SK-N-SH (cell line): Measurements from ENCODE around the gene DLEC1. TPM values are rescaled to one million over a fixed set of nuclear protein-coding genes. Genes with fewer than 3 reads are reported as not detected.

Experiments used
- CTCF ChIA-PET: fragments of 300-600, 350-600 bp; formaldehyde crosslinking; extraction: SDS; loops from one replicate; lab custom pipeline; 2021; lab: Yijun Ruan, JAX
- POLR2A ChIA-PET: fragments of 350-600 bp; sonication (Branson Sonifier 250); formaldehyde crosslinking; extraction: SDS; loops from one replicate; lab custom pipeline; 2020; ENCODE audit warnings: antibody characterized with exemption, inconsistent platforms; lab: Yijun Ruan, JAX
- DNase-seq: peaks from one replicate; pipeline ENCODE4 v3.0.0; 2012
- H2AFZ ChIP-seq: fragments of 200-600 bp; sonication (generic); 2 replicates; pipeline ENCODE4 v1.8.1; 2016; ENCODE audit warnings: antibody characterized with exemption, mild to moderate bottlenecking, low read depth
- H3F3A ChIP-seq: fragments of 200-600 bp; sonication (generic); replicated peaks from 2 replicates; pipeline ENCODE3; 2016; ENCODE audit warnings: antibody characterized with exemption, mild to moderate bottlenecking; ENCODE audit not compliant: insufficient read depth
- H3K27ac ChIP-seq, 2 experiments: fragments of 200-500 bp in 1 of 2; fragments of 200-600 bp in 1 of 2; sonication (Bioruptor generic) in 1 of 2; sonication (generic), shearing (Covaris generic) in 1 of 2; 2 replicates each; pipeline versions ENCODE4 v1.5.1 to v1.6.1; 2014 to 2016; ENCODE audit warnings: low read depth in 2 of 2, inconsistent platforms in 1 of 2, low read length in 1 of 2, mild to moderate bottlenecking in 1 of 2, mixed read lengths in 1 of 2
- H3K27me3 ChIP-seq: fragments of 200-600 bp; sonication (generic), shearing (Covaris generic); 2 replicates; pipeline ENCODE4 v1.6.1; 2016; ENCODE audit warnings: mixed run types; ENCODE audit not compliant: insufficient read depth
- H3K36me3 ChIP-seq, 2 experiments: fragments of 200-500 bp in 1 of 2; fragments of 200-600 bp in 1 of 2; sonication (Bioruptor generic) in 1 of 2; sonication (generic) in 1 of 2; replicated peaks in 1 of 2; 2 replicates each; pipeline versions ENCODE3 to v1.5.1; 2014 to 2016; ENCODE audit warnings: low read length in 1 of 2, mild to moderate bottlenecking in 1 of 2; ENCODE audit not compliant: insufficient read depth in 2 of 2, control insufficient read depth in 1 of 2
- H3K4me1 ChIP-seq, 2 experiments: fragments of 200-500 bp in 1 of 2; fragments of 200-600 bp in 1 of 2; sonication (Bioruptor generic) in 1 of 2; sonication (generic), shearing (Covaris generic) in 1 of 2; 2 replicates each; pipeline versions ENCODE4 v1.5.1 to v1.6.1; 2014 to 2016; ENCODE audit warnings: low read depth in 1 of 2, low read length in 1 of 2, mixed run types in 1 of 2; ENCODE audit not compliant: insufficient read depth in 2 of 2, control insufficient read depth in 1 of 2
- H3K4me2 ChIP-seq: fragments of 200-600 bp; sonication (generic), shearing (Covaris generic); 2 replicates; pipeline ENCODE4 v1.6.1; 2017; ENCODE audit warnings: mixed run types
- H3K4me3 ChIP-seq, 2 experiments: fragments of 200-500 bp in 1 of 2; fragments of 200-600 bp in 1 of 2; sonication (Bioruptor generic) in 1 of 2; sonication (generic), shearing (Covaris generic) in 1 of 2; 2 replicates each; pipeline versions ENCODE4 v1.5.1 to v1.8.1; 2014 to 2016; ENCODE audit warnings: low read depth in 2 of 2, inconsistent platforms in 1 of 2, low read length in 1 of 2, mild to moderate bottlenecking in 1 of 2, mixed read lengths in 1 of 2, moderate library complexity in 1 of 2
- H3K79me2 ChIP-seq: fragments of 200-600 bp; sonication (generic); 2 replicates; pipeline ENCODE4 v1.8.1; 2017; ENCODE audit warnings: mild to moderate bottlenecking; ENCODE audit not compliant: insufficient read depth
- H3K9ac ChIP-seq: fragments of 200-600 bp; sonication (generic); 2 replicates; pipeline ENCODE4 v1.6.1; 2017; ENCODE audit warnings: mixed run types
- H3K9me2 ChIP-seq: fragments of 200-600 bp; sonication (generic); 2 replicates; pipeline ENCODE4 v1.6.1; 2017; ENCODE audit warnings: mixed run types
- H3K9me3 ChIP-seq: fragments of 200-600 bp; sonication (generic); 2 replicates; pipeline ENCODE4 v1.6.1; 2017; ENCODE audit warnings: mixed run types, mild to moderate bottlenecking, moderate library complexity
- H4K20me1 ChIP-seq: fragments of 200-600 bp; sonication (generic); 2 replicates; pipeline ENCODE4 v1.6.1; 2017; ENCODE audit warnings: mild to moderate bottlenecking, mixed run types; ENCODE audit not compliant: insufficient read depth
- CTCF ChIP-seq: fragments of 200-600 bp; sonication (generic); IDR thresholded peaks from 2 replicates; pipeline ENCODE4 v1.6.1; 2017; ENCODE audit warnings: antibody characterized with exemption, mild to moderate bottlenecking, moderate library complexity
- EP300 ChIP-seq, 2 experiments: IDR thresholded peaks; 2 replicates each; pipeline versions ENCODE4 v1.4.0 to v1.6.1; 2012; ENCODE audit warnings: borderline replicate concordance in 1 of 2, low read depth in 1 of 2, low read length in 1 of 2
- FOXM1 ChIP-seq: IDR thresholded peaks from 2 replicates; pipeline ENCODE4 v1.4.0; 2012; ENCODE audit warnings: low read depth, mild to moderate bottlenecking
- MXI1 ChIP-seq: IDR thresholded peaks from 2 replicates; pipeline ENCODE4 v1.6.1; 2012; ENCODE audit warnings: mild to moderate bottlenecking, low read depth, low read length, improper control_type of control experiment
- RAD21 ChIP-seq: IDR thresholded peaks from 2 replicates; pipeline ENCODE4 v1.6.1; 2012; ENCODE audit warnings: mild to moderate bottlenecking, low read length
- RCOR1 ChIP-seq: fragments of 150-350 bp; IDR thresholded peaks from 2 replicates; pipeline ENCODE4 v1.6.1; 2017; ENCODE audit warnings: antibody characterized with exemption, low read length
- SIN3A ChIP-seq: IDR thresholded peaks from 2 replicates; pipeline ENCODE4 v1.6.1; 2012; ENCODE audit warnings: low read depth, mild to moderate bottlenecking, low read length, moderate library complexity, borderline replicate concordance
- SMC3 ChIP-seq: IDR thresholded peaks from 2 replicates; pipeline ENCODE4 v1.6.1; 2012; ENCODE audit warnings: low read depth, low read length, improper control_type of control experiment
- TEAD4 ChIP-seq: IDR thresholded peaks from 2 replicates; pipeline ENCODE4 v1.4.0; 2012; ENCODE audit warnings: mild to moderate bottlenecking, borderline replicate concordance; ENCODE audit not compliant: insufficient read depth
- USF2 ChIP-seq: fragments of 150-350 bp; IDR thresholded peaks from 2 replicates; pipeline ENCODE4 v1.6.1; 2017; ENCODE audit warnings: antibody characterized with exemption, low read length, low read depth, borderline replicate concordance
- WGBS: methylation state at CpG from one replicate; pipeline ENCODE4 v1.1.6; 2017; ENCODE audit warnings: low lambda C conversion rate; 5-methylcytosine and 5-hydroxymethylcytosine counted together
- polyA plus RNA-seq, 3 experiments: library from polyadenylated mRNA; depleted of rRNA; stranded (reverse); fragments of >200 nt; gene quantifications; 2 replicates each; pipeline ENCODE4 v1.2.3, GENCODE V29; 2012
- TF ChIP-seq, protein P1 (sequence below): IDR thresholded peaks from 2 replicates; pipeline ENCODE4 v1.6.1; 2012; ENCODE audit warnings: mild to moderate bottlenecking, low read depth, low read length, moderate library complexity
- TF ChIP-seq, protein P2 (sequence below): fragments of 150-350 bp; IDR thresholded peaks from 2 replicates; pipeline ENCODE4 v1.6.1; 2016; ENCODE audit warnings: mild to moderate bottlenecking, low read depth, low read length
- TF ChIP-seq, protein P3 (sequence below): IDR thresholded peaks from 2 replicates; pipeline ENCODE4 v1.4.0; 2012; ENCODE audit warnings: low read depth
- TF ChIP-seq, protein P4 (sequence below): IDR thresholded peaks from 2 replicates; pipeline ENCODE4 v1.4.0; 2012; ENCODE audit warnings: low read depth, borderline replicate concordance

DLEC1 gene
- polyA plus RNA-seq, 1 of the 3 experiments (the other 2 are of a cell fraction), result 0.02 TPM

DNA sequence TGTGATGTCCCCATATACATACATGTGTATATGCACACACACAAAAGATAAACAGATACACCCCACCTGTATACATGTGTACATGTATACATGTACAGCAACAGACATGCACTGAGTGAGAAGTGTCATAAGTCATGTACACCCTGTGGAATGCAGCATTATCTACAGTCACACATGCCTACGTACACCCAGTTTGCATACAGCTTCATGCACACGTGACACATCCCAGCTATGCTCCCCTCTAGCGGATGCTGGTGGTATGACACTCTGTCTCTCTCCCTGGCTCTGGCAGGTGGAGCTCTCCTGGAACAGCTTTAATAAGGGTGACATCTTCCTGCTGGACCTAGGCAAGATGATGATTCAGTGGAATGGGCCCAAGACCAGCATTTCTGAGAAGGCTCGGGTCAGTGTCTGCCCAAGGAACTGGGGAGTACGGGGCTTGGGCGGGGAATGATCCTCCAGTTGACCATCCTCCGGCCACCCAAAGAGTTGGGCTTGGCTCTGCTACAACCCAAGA lies 42.2 kb upstream of the DLEC1 start:
- H4K20me1 ChIP-seq, result no peaks in the 10 kb centered on the region
- TF ChIP-seq SIN3A (peak; percentile 79), MXI1 (peak; percentile 95), RCOR1 (0 out of 2 replicates have a peak, but pooled peaks have one; percentile 41), RAD21 (peak; percentile 68), SMC3 (peak; percentile 69), TEAD4 (no peak), EP300 (IDR thresholded peaks at IDR 0.05; ENCODE audit: borderline replicate concordance in 1 of 2, low read depth in 1 of 2, low read length in 1 of 2) (no peak), USF2 (peak; percentile 76; the same call in 1 of the 2 replicates), FOXM1 (no peak), CTCF (peak; percentile 82)
- TF ChIP-seq, protein P1, sequence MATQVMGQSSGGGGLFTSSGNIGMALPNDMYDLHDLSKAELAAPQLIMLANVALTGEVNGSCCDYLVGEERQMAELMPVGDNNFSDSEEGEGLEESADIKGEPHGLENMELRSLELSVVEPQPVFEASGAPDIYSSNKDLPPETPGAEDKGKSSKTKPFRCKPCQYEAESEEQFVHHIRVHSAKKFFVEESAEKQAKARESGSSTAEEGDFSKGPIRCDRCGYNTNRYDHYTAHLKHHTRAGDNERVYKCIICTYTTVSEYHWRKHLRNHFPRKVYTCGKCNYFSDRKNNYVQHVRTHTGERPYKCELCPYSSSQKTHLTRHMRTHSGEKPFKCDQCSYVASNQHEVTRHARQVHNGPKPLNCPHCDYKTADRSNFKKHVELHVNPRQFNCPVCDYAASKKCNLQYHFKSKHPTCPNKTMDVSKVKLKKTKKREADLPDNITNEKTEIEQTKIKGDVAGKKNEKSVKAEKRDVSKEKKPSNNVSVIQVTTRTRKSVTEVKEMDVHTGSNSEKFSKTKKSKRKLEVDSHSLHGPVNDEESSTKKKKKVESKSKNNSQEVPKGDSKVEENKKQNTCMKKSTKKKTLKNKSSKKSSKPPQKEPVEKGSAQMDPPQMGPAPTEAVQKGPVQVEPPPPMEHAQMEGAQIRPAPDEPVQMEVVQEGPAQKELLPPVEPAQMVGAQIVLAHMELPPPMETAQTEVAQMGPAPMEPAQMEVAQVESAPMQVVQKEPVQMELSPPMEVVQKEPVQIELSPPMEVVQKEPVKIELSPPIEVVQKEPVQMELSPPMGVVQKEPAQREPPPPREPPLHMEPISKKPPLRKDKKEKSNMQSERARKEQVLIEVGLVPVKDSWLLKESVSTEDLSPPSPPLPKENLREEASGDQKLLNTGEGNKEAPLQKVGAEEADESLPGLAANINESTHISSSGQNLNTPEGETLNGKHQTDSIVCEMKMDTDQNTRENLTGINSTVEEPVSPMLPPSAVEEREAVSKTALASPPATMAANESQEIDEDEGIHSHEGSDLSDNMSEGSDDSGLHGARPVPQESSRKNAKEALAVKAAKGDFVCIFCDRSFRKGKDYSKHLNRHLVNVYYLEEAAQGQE, result no peak
- TF ChIP-seq, protein P2, sequence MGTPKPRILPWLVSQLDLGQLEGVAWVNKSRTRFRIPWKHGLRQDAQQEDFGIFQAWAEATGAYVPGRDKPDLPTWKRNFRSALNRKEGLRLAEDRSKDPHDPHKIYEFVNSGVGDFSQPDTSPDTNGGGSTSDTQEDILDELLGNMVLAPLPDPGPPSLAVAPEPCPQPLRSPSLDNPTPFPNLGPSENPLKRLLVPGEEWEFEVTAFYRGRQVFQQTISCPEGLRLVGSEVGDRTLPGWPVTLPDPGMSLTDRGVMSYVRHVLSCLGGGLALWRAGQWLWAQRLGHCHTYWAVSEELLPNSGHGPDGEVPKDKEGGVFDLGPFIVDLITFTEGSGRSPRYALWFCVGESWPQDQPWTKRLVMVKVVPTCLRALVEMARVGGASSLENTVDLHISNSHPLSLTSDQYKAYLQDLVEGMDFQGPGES, result no peak
- TF ChIP-seq, protein P3, sequence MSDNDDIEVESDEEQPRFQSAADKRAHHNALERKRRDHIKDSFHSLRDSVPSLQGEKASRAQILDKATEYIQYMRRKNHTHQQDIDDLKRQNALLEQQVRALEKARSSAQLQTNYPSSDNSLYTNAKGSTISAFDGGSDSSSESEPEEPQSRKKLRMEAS, result peak; percentile 88
- TF ChIP-seq, protein P4, sequence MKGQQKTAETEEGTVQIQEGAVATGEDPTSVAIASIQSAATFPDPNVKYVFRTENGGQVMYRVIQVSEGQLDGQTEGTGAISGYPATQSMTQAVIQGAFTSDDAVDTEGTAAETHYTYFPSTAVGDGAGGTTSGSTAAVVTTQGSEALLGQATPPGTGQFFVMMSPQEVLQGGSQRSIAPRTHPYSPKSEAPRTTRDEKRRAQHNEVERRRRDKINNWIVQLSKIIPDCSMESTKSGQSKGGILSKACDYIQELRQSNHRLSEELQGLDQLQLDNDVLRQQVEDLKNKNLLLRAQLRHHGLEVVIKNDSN, result peak; percentile 93
- no peak overlapping the region for H3K27ac ChIP-seq
- 44% methylated on average over 7 of the region's 7 CpGs for WGBS
- H3K27me3 ChIP-seq, result no peaks in the 10 kb centered on the region
- ChIA-PET POLR2A (interaction anchor here (0.6 to 1.1 kb wide), 2 partner anchors 140 to 406 kb away, joined by 3 read pairs; partner anchors contain the start of gene ACAA1), CTCF (interaction anchor here (0.6 to 2.4 kb wide), 33 partner anchors 9 to 483 kb away, joined by 3 to 17 read pairs (median 4); no protein-coding TSS in a partner anchor)
- H3K4me1 ChIP-seq, result peaks cover 5 to 19% of the 10 kb centered on the region in 2 experiments; a peak in 3 of 4 replicates
- H3K79me2 ChIP-seq, result no peaks in the 10 kb centered on the region
- peak; percentile 82 for DNase-seq
- H3K9me2 ChIP-seq, result no peaks in the 10 kb centered on the region
- H3K4me2 ChIP-seq, result no peak overlapping the region
- H3F3A ChIP-seq, result peaks cover 4% of the 10 kb centered on the region
- no peaks in the 10 kb centered on the region for H3K9me3 ChIP-seq
- H3K36me3 ChIP-seq, result peaks cover 0 to 2% of the 10 kb centered on the region in 2 experiments
- H3K4me3 ChIP-seq, result no peak overlapping the region
- no peak overlapping the region for H2AFZ ChIP-seq
- no peak overlapping the region for H3K9ac ChIP-seq
